GM12874 (cell line): ENCODE data around the gene MLLT3.

Experiments
- CTCF ChIP-seq: IDR thresholded peaks from 2 replicates; pipeline ENCODE4 v1.5.1; 2011; ENCODE audit warnings: low read depth, mild to moderate bottlenecking, control low read depth, low read length, moderate library complexity; ENCODE audit not compliant: insufficient read depth

The MLLT3 gene

GRCh38 chr9:20481437-20481836 is 140.9 kb downstream of the MLLT3 start:
- no peak for TF ChIP-seq CTCF

GRCh38 chr9:20480249-20480648 is 142.1 kb downstream of the MLLT3 start:
- no peak for TF ChIP-seq CTCF

GRCh38 chr9:20479419-20480155 is 142.7 kb downstream of the MLLT3 start:
- no peak for TF ChIP-seq CTCF

- TF ChIP-seq CTCF, result no peak
Measured at GRCh38 chr9:20478786-20479185, 143.5 kb downstream of the MLLT3 start.

GRCh38 chr9:20477940-20478620 is 144.2 kb downstream of the MLLT3 start:
- no peak for TF ChIP-seq CTCF

- no peak for TF ChIP-seq CTCF
Measured at GRCh38 chr9:20476912-20477521, 145.3 kb downstream of the MLLT3 start.

DNA sequence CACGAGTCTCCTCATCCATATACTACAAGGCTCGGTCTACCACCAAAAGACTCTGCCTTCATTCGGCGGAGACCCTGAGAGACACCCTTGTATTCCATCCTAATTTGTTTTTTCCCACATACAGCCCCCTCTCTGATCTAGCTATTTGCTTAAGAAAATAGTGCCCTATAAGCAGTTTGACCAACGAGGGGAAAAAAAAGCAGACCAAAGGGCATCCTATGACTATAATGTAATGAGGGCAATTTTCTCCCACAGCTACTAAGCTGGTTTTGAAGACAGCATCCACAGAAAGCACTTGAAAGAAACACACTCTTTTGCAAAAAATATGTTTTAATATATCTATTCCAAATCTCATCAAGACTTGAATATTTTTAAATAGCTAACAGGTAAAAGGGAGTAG is 147.8 kb downstream of the MLLT3 start:
- TF ChIP-seq CTCF, result no peak
